SK-N-SH (cell line): ENCODE data around the gene GLRA1. TPM values are rescaled to one million over a fixed set of nuclear protein-coding genes. Genes with fewer than 3 reads are reported as not detected.

ENCODE experiments used
- CTCF ChIA-PET: fragments of 300-600, 350-600 bp; formaldehyde crosslinking; extraction: SDS; loops from one replicate; lab custom pipeline; 2021; lab: Yijun Ruan, JAX
- POLR2A ChIA-PET: fragments of 350-600 bp; sonication (Branson Sonifier 250); formaldehyde crosslinking; extraction: SDS; loops from one replicate; lab custom pipeline; 2020; ENCODE audit warnings: antibody characterized with exemption, inconsistent platforms; lab: Yijun Ruan, JAX
- DNase-seq: peaks from one replicate; pipeline ENCODE4 v3.0.0; 2012
- H2AFZ ChIP-seq: fragments of 200-600 bp; sonication (generic); 2 replicates; pipeline ENCODE4 v1.8.1; 2016; ENCODE audit warnings: antibody characterized with exemption, mild to moderate bottlenecking, low read depth
- H3F3A ChIP-seq: fragments of 200-600 bp; sonication (generic); replicated peaks from 2 replicates; pipeline ENCODE3; 2016; ENCODE audit warnings: antibody characterized with exemption, mild to moderate bottlenecking; ENCODE audit not compliant: insufficient read depth
- H3K27ac ChIP-seq, 2 experiments: fragments of 200-500 bp in 1 of 2; fragments of 200-600 bp in 1 of 2; sonication (Bioruptor generic) in 1 of 2; sonication (generic), shearing (Covaris generic) in 1 of 2; 2 replicates each; pipeline versions ENCODE4 v1.5.1 to v1.6.1; 2014 to 2016; ENCODE audit warnings: low read depth in 2 of 2, inconsistent platforms in 1 of 2, low read length in 1 of 2, mild to moderate bottlenecking in 1 of 2, mixed read lengths in 1 of 2
- H3K27me3 ChIP-seq: fragments of 200-600 bp; sonication (generic), shearing (Covaris generic); 2 replicates; pipeline ENCODE4 v1.6.1; 2016; ENCODE audit warnings: mixed run types; ENCODE audit not compliant: insufficient read depth
- H3K36me3 ChIP-seq, 2 experiments: fragments of 200-500 bp in 1 of 2; fragments of 200-600 bp in 1 of 2; sonication (Bioruptor generic) in 1 of 2; sonication (generic) in 1 of 2; replicated peaks in 1 of 2; 2 replicates each; pipeline versions ENCODE3 to v1.5.1; 2014 to 2016; ENCODE audit warnings: low read length in 1 of 2, mild to moderate bottlenecking in 1 of 2; ENCODE audit not compliant: insufficient read depth in 2 of 2, control insufficient read depth in 1 of 2
- H3K4me1 ChIP-seq, 2 experiments: fragments of 200-500 bp in 1 of 2; fragments of 200-600 bp in 1 of 2; sonication (Bioruptor generic) in 1 of 2; sonication (generic), shearing (Covaris generic) in 1 of 2; 2 replicates each; pipeline versions ENCODE4 v1.5.1 to v1.6.1; 2014 to 2016; ENCODE audit warnings: low read depth in 1 of 2, low read length in 1 of 2, mixed run types in 1 of 2; ENCODE audit not compliant: insufficient read depth in 2 of 2, control insufficient read depth in 1 of 2
- H3K4me2 ChIP-seq: fragments of 200-600 bp; sonication (generic), shearing (Covaris generic); 2 replicates; pipeline ENCODE4 v1.6.1; 2017; ENCODE audit warnings: mixed run types
- H3K4me3 ChIP-seq, 2 experiments: fragments of 200-500 bp in 1 of 2; fragments of 200-600 bp in 1 of 2; sonication (Bioruptor generic) in 1 of 2; sonication (generic), shearing (Covaris generic) in 1 of 2; 2 replicates each; pipeline versions ENCODE4 v1.5.1 to v1.8.1; 2014 to 2016; ENCODE audit warnings: low read depth in 2 of 2, inconsistent platforms in 1 of 2, low read length in 1 of 2, mild to moderate bottlenecking in 1 of 2, mixed read lengths in 1 of 2, moderate library complexity in 1 of 2
- H3K79me2 ChIP-seq: fragments of 200-600 bp; sonication (generic); 2 replicates; pipeline ENCODE4 v1.8.1; 2017; ENCODE audit warnings: mild to moderate bottlenecking; ENCODE audit not compliant: insufficient read depth
- H3K9ac ChIP-seq: fragments of 200-600 bp; sonication (generic); 2 replicates; pipeline ENCODE4 v1.6.1; 2017; ENCODE audit warnings: mixed run types
- H3K9me2 ChIP-seq: fragments of 200-600 bp; sonication (generic); 2 replicates; pipeline ENCODE4 v1.6.1; 2017; ENCODE audit warnings: mixed run types
- H3K9me3 ChIP-seq: fragments of 200-600 bp; sonication (generic); 2 replicates; pipeline ENCODE4 v1.6.1; 2017; ENCODE audit warnings: mixed run types, mild to moderate bottlenecking, moderate library complexity
- H4K20me1 ChIP-seq: fragments of 200-600 bp; sonication (generic); 2 replicates; pipeline ENCODE4 v1.6.1; 2017; ENCODE audit warnings: mild to moderate bottlenecking, mixed run types; ENCODE audit not compliant: insufficient read depth
- CHD2 ChIP-seq: fragments of 150-350 bp; IDR thresholded peaks from 2 replicates; pipeline ENCODE4 v1.6.1; 2018; ENCODE audit warnings: low read length; ENCODE audit not compliant: partially characterized antibody
- CTCF ChIP-seq: fragments of 200-600 bp; sonication (generic); IDR thresholded peaks from 2 replicates; pipeline ENCODE4 v1.6.1; 2017; ENCODE audit warnings: antibody characterized with exemption, mild to moderate bottlenecking, moderate library complexity
- EP300 ChIP-seq, 2 experiments: IDR thresholded peaks; 2 replicates each; pipeline versions ENCODE4 v1.4.0 to v1.6.1; 2012; ENCODE audit warnings: borderline replicate concordance in 1 of 2, low read depth in 1 of 2, low read length in 1 of 2
- FOSL2 ChIP-seq: IDR thresholded peaks from 2 replicates; pipeline ENCODE4 v1.4.0; 2012; ENCODE audit warnings: low read depth, mild to moderate bottlenecking, moderate library complexity, borderline replicate concordance
- JUND ChIP-seq: IDR thresholded peaks from 2 replicates; pipeline ENCODE4 v1.4.0; 2012
- MEF2A ChIP-seq: IDR thresholded peaks from 2 replicates; pipeline ENCODE4 v1.4.0; 2012; ENCODE audit warnings: low read depth, borderline replicate concordance
- PBX3 ChIP-seq: IDR thresholded peaks from 2 replicates; pipeline ENCODE4; 2012
- RCOR1 ChIP-seq: fragments of 150-350 bp; IDR thresholded peaks from 2 replicates; pipeline ENCODE4 v1.6.1; 2017; ENCODE audit warnings: antibody characterized with exemption, low read length
- REST ChIP-seq: IDR thresholded peaks from 2 replicates; pipeline ENCODE4 v1.6.1; 2012; ENCODE audit warnings: mild to moderate bottlenecking, low read depth, low read length, moderate library complexity
- SIN3A ChIP-seq: IDR thresholded peaks from 2 replicates; pipeline ENCODE4 v1.6.1; 2012; ENCODE audit warnings: low read depth, mild to moderate bottlenecking, low read length, moderate library complexity, borderline replicate concordance
- TAF1 ChIP-seq: IDR thresholded peaks from 2 replicates; pipeline ENCODE4 v1.6.1; 2012; ENCODE audit warnings: low read depth, mild to moderate bottlenecking, low read length, moderate library complexity, borderline replicate concordance
- YY1 ChIP-seq: IDR thresholded peaks from 2 replicates; pipeline ENCODE4 v1.4.0; 2012; ENCODE audit warnings: low read depth, mild to moderate bottlenecking
- WGBS: methylation state at CpG from one replicate; pipeline ENCODE4 v1.1.6; 2017; ENCODE audit warnings: low lambda C conversion rate; 5-methylcytosine and 5-hydroxymethylcytosine counted together
- polyA plus RNA-seq, 3 experiments: library from polyadenylated mRNA; depleted of rRNA; stranded (reverse); fragments of >200 nt; gene quantifications; 2 replicates each; pipeline ENCODE4 v1.2.3, GENCODE V29; 2012
- TF ChIP-seq, protein P1 (sequence below): fragments of 150-350 bp; IDR thresholded peaks from 2 replicates; pipeline ENCODE4 v1.6.1; 2017; ENCODE audit warnings: antibody characterized with exemption, low read length, low read depth, borderline replicate concordance
- TF ChIP-seq, protein P2 (sequence below): IDR thresholded peaks from 2 replicates; pipeline ENCODE4 v1.4.0; 2012; ENCODE audit warnings: low read depth, borderline replicate concordance

The GLRA1 gene
- polyA plus RNA-seq, 1 of the 3 experiments (the other 2 are of a cell fraction): not detected

DNA sequence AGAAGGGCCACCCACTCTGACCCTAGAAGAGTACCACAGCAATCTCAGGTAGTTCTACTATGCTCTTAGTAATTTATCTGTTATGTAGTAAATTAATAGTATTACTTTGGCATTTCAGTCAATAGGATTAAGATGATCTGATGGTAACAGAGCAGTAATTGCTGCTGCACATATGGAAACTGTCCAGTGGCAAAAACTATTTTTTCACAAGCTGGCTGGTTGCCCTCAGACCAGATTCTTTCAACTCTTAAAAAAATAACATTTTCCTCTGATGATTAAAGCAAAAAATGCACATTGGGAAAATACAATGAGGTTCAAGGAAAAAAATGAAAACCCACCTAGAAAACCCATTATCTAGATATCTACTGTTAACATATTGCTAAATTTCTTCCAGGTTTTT is 19.7 kb downstream of the GLRA1 start:
- Histone ChIP-seq H3K4me1 (peaks cover 0 to 20% of the 10 kb centered on the region in 2 experiments; a peak in 2 of 4 replicates), H3K27me3 (no peaks in the 10 kb centered on the region), H3K9ac (no peak overlapping the region), H3K79me2 (no peaks in the 10 kb centered on the region), H2AFZ (no peak overlapping the region), H3F3A (no peaks in the 10 kb centered on the region), H3K4me2 (0 out of 2 replicates have a peak overlapping the region, but pooled peaks have one; percentile 5), H3K36me3 (no peaks in the 10 kb centered on the region), H4K20me1 (no peaks in the 10 kb centered on the region), H3K9me3 (no peaks in the 10 kb centered on the region), H3K27ac (no peak overlapping the region), H3K4me3 (no peak overlapping the region), H3K9me2 (no peaks in the 10 kb centered on the region)
- DNase-seq: no peak
- POLR2A ChIA-PET: interaction anchor here (0.6 kb wide), 1 partner anchor 104 kb away, joined by 3 read pairs; no protein-coding TSS in a partner anchor
- CTCF ChIA-PET: interaction anchor here (1.4 to 2.2 kb wide), 3 partner anchors 19 to 238 kb away, joined by 3 to 7 read pairs (median 6); partner anchors contain the start of gene GLRA1
- TF ChIP-seq, protein P1, sequence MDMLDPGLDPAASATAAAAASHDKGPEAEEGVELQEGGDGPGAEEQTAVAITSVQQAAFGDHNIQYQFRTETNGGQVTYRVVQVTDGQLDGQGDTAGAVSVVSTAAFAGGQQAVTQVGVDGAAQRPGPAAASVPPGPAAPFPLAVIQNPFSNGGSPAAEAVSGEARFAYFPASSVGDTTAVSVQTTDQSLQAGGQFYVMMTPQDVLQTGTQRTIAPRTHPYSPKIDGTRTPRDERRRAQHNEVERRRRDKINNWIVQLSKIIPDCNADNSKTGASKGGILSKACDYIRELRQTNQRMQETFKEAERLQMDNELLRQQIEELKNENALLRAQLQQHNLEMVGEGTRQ: no peak

DNA sequence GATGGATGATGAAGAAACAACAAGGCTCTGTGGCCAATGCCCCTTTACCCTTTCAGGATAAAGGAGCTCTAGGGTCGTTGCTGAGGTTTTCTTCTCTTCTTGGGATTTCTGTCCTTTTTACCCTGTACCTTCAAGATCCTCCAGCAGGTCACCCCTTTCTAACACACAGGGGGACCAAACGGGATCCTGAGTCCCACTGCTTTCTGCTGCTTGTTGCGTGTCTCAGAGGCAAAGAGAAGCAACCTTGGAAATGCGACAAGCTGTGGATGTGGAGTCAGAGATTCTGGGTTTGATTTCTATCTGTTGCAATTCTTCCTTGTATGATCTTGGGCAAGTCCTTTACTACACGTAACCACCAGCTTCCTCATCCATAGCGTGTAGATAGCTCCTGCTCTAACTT is 20.5 kb downstream of the GLRA1 start:
- Histone ChIP-seq H3K79me2 (no peaks in the 10 kb centered on the region), H3F3A (no peaks in the 10 kb centered on the region), H4K20me1 (no peaks in the 10 kb centered on the region), H3K27ac (no peak overlapping the region), H3K4me1 (peaks cover 0 to 20% of the 10 kb centered on the region in 2 experiments; a peak in 2 of 4 replicates), H3K4me3 (no peak overlapping the region), H3K4me2 (no peak overlapping the region), H3K9ac (no peak overlapping the region), H2AFZ (no peak overlapping the region), H3K9me2 (no peaks in the 10 kb centered on the region), H3K27me3 (no peaks in the 10 kb centered on the region), H3K9me3 (no peaks in the 10 kb centered on the region), H3K36me3 (no peaks in the 10 kb centered on the region)
- TF ChIP-seq CTCF (no peak), EP300 (IDR thresholded peaks at IDR 0.05; ENCODE audit: borderline replicate concordance in 1 of 2, low read depth in 1 of 2, low read length in 1 of 2) (no peak), JUND (no peak), YY1 (no peak), TAF1 (no peak), MEF2A (no peak), PBX3 (no peak), CHD2 (no peak), FOSL2 (no peak), RCOR1 (no peak), SIN3A (no peak), REST (no peak)
- TF ChIP-seq, protein P1: no peak
- TF ChIP-seq, protein P2, sequence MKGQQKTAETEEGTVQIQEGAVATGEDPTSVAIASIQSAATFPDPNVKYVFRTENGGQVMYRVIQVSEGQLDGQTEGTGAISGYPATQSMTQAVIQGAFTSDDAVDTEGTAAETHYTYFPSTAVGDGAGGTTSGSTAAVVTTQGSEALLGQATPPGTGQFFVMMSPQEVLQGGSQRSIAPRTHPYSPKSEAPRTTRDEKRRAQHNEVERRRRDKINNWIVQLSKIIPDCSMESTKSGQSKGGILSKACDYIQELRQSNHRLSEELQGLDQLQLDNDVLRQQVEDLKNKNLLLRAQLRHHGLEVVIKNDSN: no peak
- ChIA-PET POLR2A (no interaction called here), CTCF (interaction anchor here (1.4 to 2.2 kb wide), 3 partner anchors 20 to 239 kb away, joined by 3 to 7 read pairs (median 6); partner anchors contain the start of gene GLRA1)
- WGBS: 41% methylated on average over 6 of the region's 6 CpGs
- no peak for DNase-seq
